IMR-90 (cell line): Measurements from ENCODE around the gene THADA. TPM values are rescaled to one million over a fixed set of nuclear protein-coding genes. Genes with fewer than 3 reads are reported as not detected.

Experiments
- ATAC-seq: fragments of 200-7000 bp; cut with Tn5 transposase; 2 replicates; pipeline ENCODE4 v1.9.1; 2020; ENCODE audit warnings: low read depth, mild to moderate bottlenecking, moderate library complexity
- BruUV-seq: library from RNA; stranded (reverse); fragments of 400-500 nt; replicated peaks from 2 replicates; lab custom pipeline; 2021; lab: Mats Ljungman, UMichigan
- CTCF ChIA-PET: fragments of 300-600 bp; formaldehyde crosslinking; extraction: SDS; loops from one replicate; lab custom pipeline; 2021; ENCODE audit warnings: antibody characterized with exemption; lab: Yijun Ruan, JAX
- POLR2A ChIA-PET: fragments of 300-600 bp; sonication (Branson Sonifier 250); formaldehyde crosslinking; loops from one replicate; lab custom pipeline; 2022; ENCODE audit warnings: antibody characterized with exemption; ENCODE audit not compliant: unreplicated experiment; lab: Charles Lee
- DNase-seq: peaks from one replicate; pipeline ENCODE4 v3.0.0; 2013
- H2AFZ ChIP-seq: replicated peaks from 2 replicates; pipeline ENCODE3; 2013; ENCODE audit warnings: low read length, mild to moderate bottlenecking; ENCODE audit not compliant: poor library complexity
- H2AK5ac ChIP-seq: 2 replicates; pipeline ENCODE4 v1.6.1; 2013; ENCODE audit warnings: low read depth, low read length, inconsistent platforms
- H2AK9ac ChIP-seq: replicated peaks from 2 replicates; pipeline ENCODE3; 2013; ENCODE audit warnings: mild to moderate bottlenecking, low read depth, low read length, moderate library complexity; ENCODE audit not compliant: poor library complexity
- H2BK120ac ChIP-seq: 2 replicates; pipeline ENCODE4 v1.6.1; 2013; ENCODE audit warnings: low read depth, low read length, inconsistent platforms
- H2BK15ac ChIP-seq: 3 replicates; pipeline ENCODE4 v1.6.1; 2013; ENCODE audit warnings: low read depth, low read length, inconsistent platforms
- H2BK20ac ChIP-seq: 2 replicates; pipeline ENCODE4 v1.6.1; 2013; ENCODE audit warnings: low read depth, mild to moderate bottlenecking, inconsistent platforms, low read length, moderate library complexity
- H2BK5ac ChIP-seq: 2 replicates; pipeline ENCODE4 v1.6.1; 2013; ENCODE audit warnings: mild to moderate bottlenecking, low read depth, low read length, inconsistent platforms; ENCODE audit not compliant: poor library complexity, severe bottlenecking
- H3K14ac ChIP-seq: replicated peaks from 2 replicates; pipeline ENCODE4 v1.6.1; 2013; ENCODE audit warnings: low read depth, low read length, inconsistent platforms
- H3K18ac ChIP-seq: 2 replicates; pipeline ENCODE4 v1.6.1; 2013; ENCODE audit warnings: low read depth, low read length, control low read depth
- H3K23ac ChIP-seq: 2 replicates; pipeline ENCODE4 v1.6.1; 2013; ENCODE audit warnings: low read depth, low read length, inconsistent platforms
- H3K27ac ChIP-seq: 2 replicates; pipeline ENCODE4 v1.5.1; 2013; ENCODE audit warnings: mild to moderate bottlenecking, control low read depth, low read length; ENCODE audit not compliant: insufficient read depth
- H3K27me3 ChIP-seq: 2 replicates; pipeline ENCODE4 v1.6.1; 2013; ENCODE audit warnings: low read length; ENCODE audit not compliant: control insufficient read depth, insufficient read depth
- H3K36me3 ChIP-seq: 2 replicates; pipeline ENCODE4 v1.6.1; 2013; ENCODE audit warnings: low read length, mixed read lengths; ENCODE audit not compliant: control insufficient read depth, insufficient read depth
- H3K4ac ChIP-seq: 2 replicates; pipeline ENCODE4 v1.6.1; 2013; ENCODE audit warnings: low read depth, low read length, inconsistent platforms
- H3K4me1 ChIP-seq: 2 replicates; pipeline ENCODE4 v1.6.1; 2013; ENCODE audit warnings: low read length, mixed read lengths; ENCODE audit not compliant: control insufficient read depth, insufficient read depth
- H3K4me2 ChIP-seq: 2 replicates; pipeline ENCODE4 v1.6.1; 2013; ENCODE audit warnings: low read depth, mild to moderate bottlenecking, control low read depth, low read length, moderate library complexity
- H3K4me3 ChIP-seq: 2 replicates; pipeline ENCODE4 v1.5.1; 2013; ENCODE audit warnings: low read depth, mild to moderate bottlenecking, control low read depth, low read length, moderate library complexity; ENCODE audit not compliant: insufficient read depth
- H3K56ac ChIP-seq: 2 replicates; pipeline ENCODE4 v1.6.1; 2013; ENCODE audit warnings: low read length, inconsistent platforms; ENCODE audit not compliant: insufficient read depth; ENCODE audit errors: extremely low read depth
- H3K79me1 ChIP-seq, 2 experiments: 2 replicates each; pipeline ENCODE4 v1.6.1; 2013; ENCODE audit warnings: low read length in 2 of 2, inconsistent platforms in 1 of 2, low read depth in 1 of 2
- H3K9ac ChIP-seq: 2 replicates; pipeline ENCODE4 v1.6.1; 2013; ENCODE audit warnings: low read depth, low read length, control low read depth
- H3K9me1 ChIP-seq: 2 replicates; pipeline ENCODE4 v1.6.1; 2013; ENCODE audit warnings: low read length, inconsistent platforms; ENCODE audit not compliant: insufficient read depth
- H3K9me3 ChIP-seq: 2 replicates; pipeline ENCODE4 v1.6.1; 2013; ENCODE audit warnings: low read length; ENCODE audit not compliant: control insufficient read depth, insufficient read depth
- H4K20me1 ChIP-seq: 2 replicates; pipeline ENCODE4 v1.6.1; 2013; ENCODE audit warnings: low read length, inconsistent platforms; ENCODE audit not compliant: insufficient read depth
- H4K5ac ChIP-seq: 2 replicates; pipeline ENCODE4 v1.6.1; 2013; ENCODE audit warnings: mild to moderate bottlenecking, low read depth, low read length, control low read depth
- H4K8ac ChIP-seq, 2 experiments: 2 replicates each; pipeline ENCODE4 v1.6.1; 2013; ENCODE audit warnings: low read depth in 2 of 2, low read length in 2 of 2, control low read depth in 1 of 2, inconsistent platforms in 1 of 2
- H4K91ac ChIP-seq: 2 replicates; pipeline ENCODE4 v1.6.1; 2013; ENCODE audit warnings: low read depth, low read length, inconsistent platforms; ENCODE audit not compliant: insufficient read depth
- BHLHE40 ChIP-seq: fragments of 150-350 bp; IDR thresholded peaks from 2 replicates; pipeline ENCODE4 v1.6.1; 2016; ENCODE audit warnings: mild to moderate bottlenecking, low read depth, low read length
- CHD1 ChIP-seq: IDR thresholded peaks from 2 replicates; pipeline ENCODE4 v1.6.1; 2012; ENCODE audit warnings: low read depth, low read length, improper control_type of control experiment
- FOS ChIP-seq: fragments of 150-350 bp; IDR thresholded peaks from 2 replicates; pipeline ENCODE4 v1.6.1; 2016; ENCODE audit warnings: low read depth, low read length
- MAFK ChIP-seq: IDR thresholded peaks from 2 replicates; pipeline ENCODE4 v1.6.1; 2012; ENCODE audit warnings: low read depth, low read length, improper control_type of control experiment
- MAZ ChIP-seq: IDR thresholded peaks from 2 replicates; pipeline ENCODE4 v1.6.1; 2012; ENCODE audit warnings: low read depth, mild to moderate bottlenecking, low read length, improper control_type of control experiment, moderate library complexity, borderline replicate concordance
- NFE2L2 ChIP-seq: fragments of 150-350 bp; IDR thresholded peaks from 2 replicates; pipeline ENCODE4 v1.6.1; 2016; ENCODE audit warnings: low read depth, mild to moderate bottlenecking, low read length
- POLR2A ChIP-seq: IDR thresholded peaks from 2 replicates; pipeline ENCODE4 v1.6.1; 2012; ENCODE audit warnings: mild to moderate bottlenecking, low read depth, low read length
- RCOR1 ChIP-seq: IDR thresholded peaks from 2 replicates; pipeline ENCODE4 v1.6.1; 2012; ENCODE audit warnings: mild to moderate bottlenecking, low read length, improper control_type of control experiment; ENCODE audit not compliant: insufficient replicate concordance
- SMC3 ChIP-seq: fragments of 150-350 bp; IDR thresholded peaks from 2 replicates; pipeline ENCODE4 v1.6.1; 2016; ENCODE audit warnings: low read depth, mild to moderate bottlenecking, antibody characterized with exemption, low read length, moderate library complexity
- WGBS, 2 experiments: methylation state at CpG; one replicate each; pipeline versions ENCODE4 v1.1.5 to v1.1.7; 2013; ENCODE audit warnings: missing lambda C conversion rate in 2 of 2; ENCODE audit not compliant: insufficient read length in 1 of 2; ENCODE audit errors: extremely low coverage in 2 of 2; 5-methylcytosine and 5-hydroxymethylcytosine counted together
- dilution Hi-C: fragments of 300-500 bp; cut with HindIII; formaldehyde crosslinking; loops from one replicate; pipeline ENCODE4 v1.14.3; 2018; ENCODE audit warnings: low sequenced_read_pairs; ENCODE audit not compliant: unreplicated experiment
- in situ Hi-C: fragments of 300-500 bp; cut with MboI; formaldehyde crosslinking; loops from 3 replicates; pipeline ENCODE4 v1.14.3; 2019; ENCODE audit warnings: low sequenced_read_pairs, inconsistent platforms, mixed read lengths
- intact Hi-C: fragments of 100-400 bp; cut with micrococcal nuclease; formaldehyde crosslinking; loops from 2 replicates; pipeline ENCODE4 v1.10.0; 2022
- polyA plus RNA-seq, 3 experiments: library from polyadenylated mRNA; depleted of rRNA; stranded (reverse); fragments of >200 nt; gene quantifications; 2 replicates each; pipeline ENCODE4 v1.2.3, GENCODE V29; 2012; ENCODE audit warnings: low replicate concordance in 1 of 3
- total RNA-seq: library from RNA; depleted of rRNA; stranded (reverse); fragments of >200 nt; gene quantifications from 2 replicates; pipeline ENCODE4 v1.2.3, GENCODE V29; 2012
- TF ChIP-seq, protein P1 (sequence below): fragments of 150-350 bp; IDR thresholded peaks from 2 replicates; pipeline ENCODE4 v1.6.1; 2016; ENCODE audit warnings: low read depth, mild to moderate bottlenecking, low read length, moderate library complexity, borderline replicate concordance
- TF ChIP-seq, protein P2 (sequence below): conservative IDR thresholded peaks from 2 replicates; pipeline ENCODE4 v1.5.1; 2012; ENCODE audit warnings: mild to moderate bottlenecking, low read depth, low read length, improper control_type of control experiment

The THADA gene
- total and polyA plus RNA-seq, 2 of the 4 experiments (the other 2 are of a cell fraction) = 10.5 to 21.3 TPM

DNA sequence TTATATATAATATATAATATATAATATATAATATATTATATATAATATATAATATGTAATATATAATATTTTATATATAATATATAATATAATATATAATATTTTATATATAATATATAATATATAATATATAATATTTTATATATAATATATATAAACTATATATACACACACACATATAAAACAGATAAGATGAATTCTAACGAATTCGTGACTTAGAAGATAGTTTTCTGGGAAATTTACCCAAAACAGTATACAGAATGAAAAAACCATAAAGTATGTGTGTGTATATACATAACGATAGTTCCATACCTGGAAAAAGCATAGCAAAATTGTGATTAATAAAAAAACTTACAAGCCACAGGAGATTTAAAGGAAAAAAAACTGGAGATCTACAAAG is 80.6 kb downstream of the THADA start:
- BruUV-seq = no TSS peak
- no CpG with 5 or more reads among the region's 3 CpGs for WGBS, 2 experiments

More for the DNA sequence above, 80.6 kb downstream of the THADA start:
- no peak overlapping the region for H4K8ac ChIP-seq
- intact Hi-C loops (no loop called here), in situ Hi-C loops (no loop called here), dilution Hi-C loops (no loop called here)
- peaks cover 6 to 15% of the 10 kb centered on the region in 2 experiments for H3K79me1 ChIP-seq
- H3K36me3 ChIP-seq = no peaks in the 10 kb centered on the region
- no peaks in the 10 kb centered on the region for H3K27me3 ChIP-seq
- H4K20me1 ChIP-seq = no peaks in the 10 kb centered on the region
- no peak overlapping the region for H2AK5ac ChIP-seq
- peaks cover 3% of the 10 kb centered on the region; the same call in 1 of the 2 replicates for H3K9me1 ChIP-seq
- ChIA-PET CTCF (no interaction called here), POLR2A (no interaction called here)
- H3K4ac ChIP-seq = no peak overlapping the region
- no peak overlapping the region for H3K18ac ChIP-seq
- no peak overlapping the region for H3K27ac ChIP-seq
- H2BK5ac ChIP-seq = no peak overlapping the region
- no peak overlapping the region for H3K9ac ChIP-seq
- no peak overlapping the region for H2AFZ ChIP-seq
- no peak overlapping the region for H4K5ac ChIP-seq
- no peak overlapping the region for H3K4me3 ChIP-seq
- no peak overlapping the region for H2BK20ac ChIP-seq
- H3K23ac ChIP-seq = no peak overlapping the region
- TF ChIP-seq MAZ (no peak), NFE2L2 (no peak), CHD1 (no peak), MAFK (no peak), FOS (no peak), RCOR1 (no peak), POLR2A (no peak), BHLHE40 (no peak), SMC3 (no peak)
- TF ChIP-seq, protein P1, sequence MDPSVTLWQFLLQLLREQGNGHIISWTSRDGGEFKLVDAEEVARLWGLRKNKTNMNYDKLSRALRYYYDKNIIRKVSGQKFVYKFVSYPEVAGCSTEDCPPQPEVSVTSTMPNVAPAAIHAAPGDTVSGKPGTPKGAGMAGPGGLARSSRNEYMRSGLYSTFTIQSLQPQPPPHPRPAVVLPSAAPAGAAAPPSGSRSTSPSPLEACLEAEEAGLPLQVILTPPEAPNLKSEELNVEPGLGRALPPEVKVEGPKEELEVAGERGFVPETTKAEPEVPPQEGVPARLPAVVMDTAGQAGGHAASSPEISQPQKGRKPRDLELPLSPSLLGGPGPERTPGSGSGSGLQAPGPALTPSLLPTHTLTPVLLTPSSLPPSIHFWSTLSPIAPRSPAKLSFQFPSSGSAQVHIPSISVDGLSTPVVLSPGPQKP = no peak
- TF ChIP-seq, protein P2, sequence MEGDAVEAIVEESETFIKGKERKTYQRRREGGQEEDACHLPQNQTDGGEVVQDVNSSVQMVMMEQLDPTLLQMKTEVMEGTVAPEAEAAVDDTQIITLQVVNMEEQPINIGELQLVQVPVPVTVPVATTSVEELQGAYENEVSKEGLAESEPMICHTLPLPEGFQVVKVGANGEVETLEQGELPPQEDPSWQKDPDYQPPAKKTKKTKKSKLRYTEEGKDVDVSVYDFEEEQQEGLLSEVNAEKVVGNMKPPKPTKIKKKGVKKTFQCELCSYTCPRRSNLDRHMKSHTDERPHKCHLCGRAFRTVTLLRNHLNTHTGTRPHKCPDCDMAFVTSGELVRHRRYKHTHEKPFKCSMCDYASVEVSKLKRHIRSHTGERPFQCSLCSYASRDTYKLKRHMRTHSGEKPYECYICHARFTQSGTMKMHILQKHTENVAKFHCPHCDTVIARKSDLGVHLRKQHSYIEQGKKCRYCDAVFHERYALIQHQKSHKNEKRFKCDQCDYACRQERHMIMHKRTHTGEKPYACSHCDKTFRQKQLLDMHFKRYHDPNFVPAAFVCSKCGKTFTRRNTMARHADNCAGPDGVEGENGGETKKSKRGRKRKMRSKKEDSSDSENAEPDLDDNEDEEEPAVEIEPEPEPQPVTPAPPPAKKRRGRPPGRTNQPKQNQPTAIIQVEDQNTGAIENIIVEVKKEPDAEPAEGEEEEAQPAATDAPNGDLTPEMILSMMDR = no peak
- no peak overlapping the region for H2AK9ac ChIP-seq
- no peak for ATAC-seq
- no peak overlapping the region for H2BK120ac ChIP-seq
- no peak overlapping the region for H2BK15ac ChIP-seq
- H3K4me1 ChIP-seq = peaks cover 7% of the 10 kb centered on the region
- no peak overlapping the region for H3K14ac ChIP-seq
- DNase-seq = no peak
- H3K4me2 ChIP-seq = no peak overlapping the region
- no peak overlapping the region for H4K91ac ChIP-seq
- H3K9me3 ChIP-seq = no peaks in the 10 kb centered on the region
- no peak overlapping the region for H3K56ac ChIP-seq
